Heart left ventricle (tissue), 16 donors: ENCODE data around the gene LCP1. TPM values are rescaled to one million over a fixed set of nuclear protein-coding genes. Genes with fewer than 3 reads are reported as not detected.

Experiments used
- ATAC-seq, 4 donors: fragments of 200-7000 bp; cut with Tn5 transposase; one replicate each; pipeline ENCODE4 v1.9.1; 2020 to 2022; ENCODE audit warnings: moderate library complexity in 4 of 4, mild to moderate bottlenecking in 3 of 4, moderate number of reproducible peaks in 1 of 4
- DNase-seq, 5 donors: peaks; one replicate each; pipeline ENCODE4 v3.0.0-alpha.2; 2020
- H3K27ac ChIP-seq, 12 donors: fragments of 200-600 bp; sonication (generic) in 4 of 12; one replicate each; pipeline versions ENCODE4 v1.5.0 to v1.8.0; 2016 to 2022; ENCODE audit warnings: mild to moderate bottlenecking in 2 of 12
- H3K27me3 ChIP-seq, 9 donors: fragments of 200-600 bp; sonication (generic) in 2 of 9; one replicate each; pipeline versions ENCODE4 v1.5.1 to v1.8.0; 2016 to 2022; ENCODE audit warnings: mild to moderate bottlenecking in 3 of 9
- H3K36me3 ChIP-seq, 9 donors: fragments of 200-600 bp; sonication (generic) in 2 of 9; one replicate each; pipeline versions ENCODE4 v1.5.0 to v1.8.0; 2018 to 2022; ENCODE audit warnings: mild to moderate bottlenecking in 2 of 9
- H3K4me1 ChIP-seq, 12 donors: fragments of 200-600 bp; sonication (generic) in 4 of 12; one replicate each; pipeline versions ENCODE4 v1.5.0 to v1.8.0; 2016 to 2022; ENCODE audit warnings: mild to moderate bottlenecking in 3 of 12
- H3K4me3 ChIP-seq, 12 donors: fragments of 200-600 bp; sonication (generic) in 4 of 12; one replicate each; pipeline versions ENCODE4 v1.5.0 to v1.8.0; 2017 to 2022; ENCODE audit warnings: mild to moderate bottlenecking in 9 of 12, moderate library complexity in 4 of 12
- H3K9me3 ChIP-seq, 12 donors: fragments of 200-600 bp; sonication (generic) in 4 of 12; one replicate each; pipeline versions ENCODE4 v1.5.0 to v1.8.0; 2016 to 2022; ENCODE audit warnings: mild to moderate bottlenecking in 1 of 12
- CTCF ChIP-seq, 12 donors: fragments of 200-600 bp; sonication (generic) in 4 of 12; IDR thresholded peaks; one replicate each; pipeline versions ENCODE4 v1.5.0 to v1.8.0; 2018 to 2022; ENCODE audit warnings: antibody characterized with exemption in 12 of 12, mild to moderate bottlenecking in 5 of 12
- POLR2A ChIP-seq, 2 donors: fragments of 450-650 bp; IDR thresholded peaks; one replicate each; pipeline ENCODE4 v1.6.1; 2017; ENCODE audit warnings: antibody characterized with exemption in 2 of 2, mild to moderate bottlenecking in 2 of 2, moderate library complexity in 2 of 2
- WGBS, 4 donors: extraction: QIAGEN DNeasy Blood & Tissue Kit in 2 of 4; methylation state at CpG; one replicate each; pipeline versions ENCODE4 v1.1.5 to v1.1.7; 2013 to 2018; 5-methylcytosine and 5-hydroxymethylcytosine counted together
- intact Hi-C, 10 donors: fragments of 100-400 bp; cut with DNase I; formaldehyde crosslinking; loops; one replicate each; pipeline versions ENCODE4 v1.11.1 to v1.14.2; 2022
- polyA plus RNA-seq, 2 donors: library from polyadenylated mRNA; stranded (reverse); fragments of 200-250 nt; gene quantifications; one replicate each; pipeline ENCODE4 v1.2.3, GENCODE V29; 2013
- total RNA-seq, 9 donors: library from RNA; depleted of rRNA in 2 of 9; stranded (reverse); fragments of >200 nt in 2 of 9; fragmentation: NEBNext Ultra II Directional in 3 of 9; extraction: Animal tissue kit (Norgen Biotek cat#: 25700) in 3 of 9; gene quantifications; one replicate each; pipeline versions ENCODE4 v1.1.0 to v1.2.4, GENCODE V29; 2016 to 2023
- donor health status: ischemic (EF 13 %, LVEDD 7.1; RV severe dilation, severe dysfunction).
- donor health status: healthy with polysubstance abuse.
- donor health status: DM: no; HTN: yes; CAD: no.
- donor health status: DM: no; HTN: no; CAD: no.
- donor health status: ischemic (EF 25% LVEDD 6.9; RV normal size, moderate dysfunction).
- donor health status: ischemic (EF 25% LVEDD 5.7; RV mildly dilated, moderate dysfunction).
- donor health status: healthy.
- donor health status: DM: yes; HTN: yes; CAD: no.
- donor health status: ischemic (EF 35%, LVEDD 5.7; RV mildly dilated, moderate dysfunction).
- donor health status: nonischemic (EF 11% LVEDD 7.7; RV severe dilation, severe dysfunction).
- donor health status: DM: yes; HTN: yes; CAD: no.
- donor health status: PGD.
- donor health status: ischemic (EF 29% LVEDD 5.4; RV normal size, mild dysfunction).
- donor health status: nonischemic (EF 23%, LVEDD 6.1; RV moderate dilation, normal function).

The LCP1 gene
- total and polyA plus RNA-seq, 11 donors, result 1.9 to 230 (median 10.9) TPM

GRCh38 chr13:46182491-46182877 lies 507 bp upstream of the LCP1 start:
- Histone ChIP-seq H3K9me3 (no peaks in the 10 kb centered on the region), H3K27ac (peak overlapping the region in 1 of 12 donors; percentile 91), H3K27me3 (peaks cover 0 to 3% (median 0%) of the 10 kb centered on the region in 9 donors), H3K36me3 (no peaks in the 10 kb centered on the region), H3K4me1 (peaks cover 0 to 46% (median 0%) of the 10 kb centered on the region in 12 donors), H3K4me3 (peak overlapping the region in 1 of 12 donors; percentile 60)
- TF ChIP-seq POLR2A (IDR thresholded peaks at IDR 0.05) (no peak), CTCF (IDR thresholded peaks at IDR 0.05) (no peak)
- intact Hi-C loops, result no loop called here
- DNase-seq (no peak), ATAC-seq (no peak)
- 74 to 79% (median 78%) methylated on average over 2 of the region's 2 CpGs for WGBS, 4 donors

- TF ChIP-seq POLR2A (IDR thresholded peaks at IDR 0.05), result no peak
- TF ChIP-seq CTCF (IDR thresholded peaks at IDR 0.05), result no peak
- peak overlapping the region in 9 of 12 donors; percentile 2 to 60 (median 36) for H3K4me3 ChIP-seq
- 81 to 90% (median 85%) methylated on average over 5 of the region's 5 CpGs for WGBS, 4 donors
- no peak for ATAC-seq
- H3K27ac ChIP-seq, result peak overlapping the region in 2 of 12 donors; percentile 9 to 91
- no peaks in the 10 kb centered on the region for H3K9me3 ChIP-seq
- no peak for DNase-seq
- H3K27me3 ChIP-seq, result peaks cover 0 to 3% (median 0%) of the 10 kb centered on the region in 9 donors
- H3K4me1 ChIP-seq, result peaks cover 0 to 48% (median 0%) of the 10 kb centered on the region in 12 donors
- intact Hi-C loops, result no loop called here
- no peaks in the 10 kb centered on the region for H3K36me3 ChIP-seq
These were observed 569 bp downstream of the LCP1 start for GRCh38 chr13:46181377-46181839.

- Histone ChIP-seq H3K4me3 (peak overlapping the region in 9 of 12 donors; percentile 7 to 60 (median 36)), H3K27ac (peak overlapping the region in 1 of 12 donors; percentile 91), H3K9me3 (no peaks in the 10 kb centered on the region), H3K4me1 (peaks cover 0 to 58% (median 0%) of the 10 kb centered on the region in 12 donors), H3K27me3 (peaks cover 0 to under 1% (median 0%) of the 10 kb centered on the region in 9 donors), H3K36me3 (no peaks in the 10 kb centered on the region)
- no peak for DNase-seq
- no peak for ATAC-seq
- WGBS, 4 donors, result 46 to 52% (median 49%) methylated on average over 5 of the region's 5 CpGs
- no peak for TF ChIP-seq CTCF (IDR thresholded peaks at IDR 0.05)
- TF ChIP-seq POLR2A (IDR thresholded peaks at IDR 0.05), result no peak
- intact Hi-C loops, result no loop called here
These were observed 1.8 kb downstream of the LCP1 start for GRCh38 chr13:46179969-46180763.

- intact Hi-C loops, result no loop called here
- 59 to 69% (median 66%) methylated on average over 3 of the region's 3 CpGs for WGBS, 4 donors
- no peaks in the 10 kb centered on the region for H3K9me3 ChIP-seq
- H3K36me3 ChIP-seq, result no peaks in the 10 kb centered on the region
- peak; percentile 44 to 62 (median 55) for DNase-seq
- TF ChIP-seq CTCF (IDR thresholded peaks at IDR 0.05), result no peak
- TF ChIP-seq POLR2A (IDR thresholded peaks at IDR 0.05), result no peak
- peak overlapping the region in 1 of 12 donors; percentile 91 for H3K27ac ChIP-seq
- H3K4me1 ChIP-seq, result peaks cover 0 to 58% (median 0%) of the 10 kb centered on the region in 12 donors
- no peak for ATAC-seq
- H3K4me3 ChIP-seq, result peak overlapping the region in 4 of 12 donors; percentile 36 to 60 (median 41)
- peaks cover 0 to 2% (median 0%) of the 10 kb centered on the region in 9 donors for H3K27me3 ChIP-seq
These were observed 2.5 kb downstream of the LCP1 start for GRCh38 chr13:46179491-46179908.
